Measurements from ENCODE around the gene E2F3. TPM values are rescaled to one million over a fixed set of nuclear protein-coding genes. Genes with fewer than 3 reads are reported as not detected.
A peak's percentile ranks its signal among the peaks of the same experiment; 100 is the strongest.
"Not testable (repeated sequence)": the region's sequence is repeated elsewhere in the genome, so short reads cannot be mapped to it uniquely, and the experiment has no call there.

The E2F3 gene
- total RNA-seq, 1 experiment from 2014 or later, result 18.3 TPM

- in situ Hi-C loops (cut with HindIII; ENCODE audit: low pct_unique_long_range_greater_than_20kb, low sequenced_read_pairs), result no loop called here
- DNase-seq (ENCODE audit: low read depth, low spot score), result peak; percentile 100
Measured at GRCh38 chr6:20479526-20479925, 77.8 kb downstream of the E2F3 start.

- in situ Hi-C loops (cut with HindIII; ENCODE audit: low pct_unique_long_range_greater_than_20kb, low sequenced_read_pairs), result no loop called here
Measured at GRCh38 chr6:20481281-20481680, 79.6 kb downstream of the E2F3 start.

GRCh38 chr6:20483887-20484497 is 82.3 kb downstream of the E2F3 start:
- in situ Hi-C loops (cut with HindIII; ENCODE audit: low pct_unique_long_range_greater_than_20kb, low sequenced_read_pairs), result no loop called here
- no peak for DNase-seq (ENCODE audit: low read depth, low spot score)

More at GRCh38 chr6:20481281-20481680, 79.6 kb downstream of the E2F3 start:
- DNase-seq (ENCODE audit: low read depth, low spot score), result no peak

GRCh38 chr6:20486641-20487040 is 85.0 kb downstream of the E2F3 start:
- DNase-seq (ENCODE audit: low read depth, low spot score), result no peak
- in situ Hi-C loops (cut with HindIII; ENCODE audit: low pct_unique_long_range_greater_than_20kb, low sequenced_read_pairs), result no loop called here

GRCh38 chr6:20487669-20488375 is 86.1 kb downstream of the E2F3 start:
- in situ Hi-C loops (cut with HindIII; ENCODE audit: low pct_unique_long_range_greater_than_20kb, low sequenced_read_pairs), result no loop called here
- no peak for DNase-seq (ENCODE audit: low read depth, low spot score)

GRCh38 chr6:20490591-20490990 is 88.9 kb downstream of the E2F3 start:
- DNase-seq (ENCODE audit: low read depth, low spot score), result no peak
- in situ Hi-C loops (cut with HindIII; ENCODE audit: low pct_unique_long_range_greater_than_20kb, low sequenced_read_pairs), result no loop called here

- DNase-seq (ENCODE audit: low read depth, low spot score), result no peak
- in situ Hi-C loops (cut with HindIII; ENCODE audit: low pct_unique_long_range_greater_than_20kb, low sequenced_read_pairs), result no loop called here
Measured at GRCh38 chr6:20492099-20492498, 90.4 kb downstream of the E2F3 start.

- no peak for DNase-seq (ENCODE audit: low read depth, low spot score)
- in situ Hi-C loops (cut with HindIII; ENCODE audit: low pct_unique_long_range_greater_than_20kb, low sequenced_read_pairs), result no loop called here
Measured at GRCh38 chr6:20497216-20498040, 95.7 kb downstream of the E2F3 start.

- in situ Hi-C loops (cut with HindIII; ENCODE audit: low pct_unique_long_range_greater_than_20kb, low sequenced_read_pairs), result no loop called here
- no peak for DNase-seq (ENCODE audit: low read depth, low spot score)
Measured at GRCh38 chr6:20498041-20498385, 96.3 kb downstream of the E2F3 start.

- in situ Hi-C loops (cut with HindIII; ENCODE audit: low pct_unique_long_range_greater_than_20kb, low sequenced_read_pairs), result no loop called here
- DNase-seq (ENCODE audit: low read depth, low spot score), result no peak
Measured at GRCh38 chr6:20509212-20509611, 107.5 kb downstream of the E2F3 start.

- DNase-seq (ENCODE audit: low read depth, low spot score), result no peak
- in situ Hi-C loops (cut with HindIII; ENCODE audit: low pct_unique_long_range_greater_than_20kb, low sequenced_read_pairs), result no loop called here
Measured at GRCh38 chr6:20511852-20512251, 110.2 kb downstream of the E2F3 start.

- DNase-seq (ENCODE audit: low read depth, low spot score); in situ Hi-C loops (cut with HindIII; ENCODE audit: low pct_unique_long_range_greater_than_20kb, low sequenced_read_pairs): not testable (repeated sequence)
Measured at GRCh38 chr6:20525208-20525607, 123.5 kb downstream of the E2F3 start.

GRCh38 chr6:20529086-20529448 is 127.4 kb downstream of the E2F3 start:
- in situ Hi-C loops (cut with HindIII; ENCODE audit: low pct_unique_long_range_greater_than_20kb, low sequenced_read_pairs), result not testable (repeated sequence)
- DNase-seq (ENCODE audit: low read depth, low spot score), result peak; percentile 82

- in situ Hi-C loops (cut with HindIII; ENCODE audit: low pct_unique_long_range_greater_than_20kb, low sequenced_read_pairs), result no loop called here
- DNase-seq (ENCODE audit: low read depth, low spot score), result no peak
Measured at GRCh38 chr6:20532881-20533280, 131.2 kb downstream of the E2F3 start.

GRCh38 chr6:20533746-20534294 is 132.1 kb downstream of the E2F3 start:
- in situ Hi-C loops (cut with HindIII; ENCODE audit: low pct_unique_long_range_greater_than_20kb, low sequenced_read_pairs), result no loop called here
- no peak for DNase-seq (ENCODE audit: low read depth, low spot score)

GRCh38 chr6:20534295-20535262 is 132.9 kb downstream of the E2F3 start, which contains the start of gene CDKAL1:
TSS of gene CDKAL1 (plus strand) at chr6:20534457. CDS start at chr6:20546351, 11,894 bp downstream.
- peak; percentile 96 for DNase-seq (ENCODE audit: low read depth, low spot score)
- in situ Hi-C loops (cut with HindIII; ENCODE audit: low pct_unique_long_range_greater_than_20kb, low sequenced_read_pairs), result no loop called here

GRCh38 chr6:20538131-20538662 is 136.5 kb downstream of the E2F3 start:
- in situ Hi-C loops (cut with HindIII; ENCODE audit: low pct_unique_long_range_greater_than_20kb, low sequenced_read_pairs), result no loop called here
- DNase-seq (ENCODE audit: low read depth, low spot score), result no peak

All from SK-MEL-5 (cell line).